Measurements from ENCODE around the gene C4B.

- TF ChIP-seq, protein P1, sequence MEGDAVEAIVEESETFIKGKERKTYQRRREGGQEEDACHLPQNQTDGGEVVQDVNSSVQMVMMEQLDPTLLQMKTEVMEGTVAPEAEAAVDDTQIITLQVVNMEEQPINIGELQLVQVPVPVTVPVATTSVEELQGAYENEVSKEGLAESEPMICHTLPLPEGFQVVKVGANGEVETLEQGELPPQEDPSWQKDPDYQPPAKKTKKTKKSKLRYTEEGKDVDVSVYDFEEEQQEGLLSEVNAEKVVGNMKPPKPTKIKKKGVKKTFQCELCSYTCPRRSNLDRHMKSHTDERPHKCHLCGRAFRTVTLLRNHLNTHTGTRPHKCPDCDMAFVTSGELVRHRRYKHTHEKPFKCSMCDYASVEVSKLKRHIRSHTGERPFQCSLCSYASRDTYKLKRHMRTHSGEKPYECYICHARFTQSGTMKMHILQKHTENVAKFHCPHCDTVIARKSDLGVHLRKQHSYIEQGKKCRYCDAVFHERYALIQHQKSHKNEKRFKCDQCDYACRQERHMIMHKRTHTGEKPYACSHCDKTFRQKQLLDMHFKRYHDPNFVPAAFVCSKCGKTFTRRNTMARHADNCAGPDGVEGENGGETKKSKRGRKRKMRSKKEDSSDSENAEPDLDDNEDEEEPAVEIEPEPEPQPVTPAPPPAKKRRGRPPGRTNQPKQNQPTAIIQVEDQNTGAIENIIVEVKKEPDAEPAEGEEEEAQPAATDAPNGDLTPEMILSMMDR (conservative IDR thresholded peaks at IDR 0.05 in 1 of 2, IDR thresholded peaks at IDR 0.05 in 1 of 2; ENCODE audit: low read depth in 1 of 2, low read length in 2 of 2), result no peak
- no peak for TF ChIP-seq EZH2 (IDR thresholded peaks at IDR 0.05; ENCODE audit: low read length, missing control alignments)
Measured at GRCh38 chr6:31979238-31979898, 35.2 kb upstream of the C4B start.

All from fibroblast of lung (primary cell).